AG04450 (cell line): ENCODE results near the gene SEPSECS. TPM values are rescaled to one million over a fixed set of nuclear protein-coding genes. Genes with fewer than 3 reads are reported as not detected.

ENCODE experiments used
- CTCF ChIA-PET: fragments of 300-600, 350-600 bp; formaldehyde crosslinking; extraction: SDS; loops from one replicate; lab custom pipeline; 2022; ENCODE audit warnings: antibody characterized with exemption, inconsistent platforms; lab: Charles Lee
- POLR2A ChIA-PET: fragments of 350-600 bp; formaldehyde crosslinking; extraction: SDS; loops from one replicate; lab custom pipeline; 2021; ENCODE audit warnings: antibody characterized with exemption, inconsistent platforms; lab: Yijun Ruan, JAX
- DNase-seq: peaks from one replicate; pipeline ENCODE4 v3.0.0-alpha.2; 2011; ENCODE audit warnings: low read depth, low spot score
- H3K27ac ChIP-seq: one replicate; pipeline ENCODE4 v1.5.1; 2012; ENCODE audit warnings: low read depth, low read length, control low read depth
- H3K27me3 ChIP-seq: one replicate; pipeline ENCODE4 v1.6.0; 2012; ENCODE audit warnings: low read length; ENCODE audit not compliant: control insufficient read depth, insufficient read depth
- H3K4me3 ChIP-seq: 2 replicates; pipeline ENCODE4 v1.5.1; 2011; ENCODE audit warnings: mild to moderate bottlenecking, low read depth, low read length, control low read depth
- H3K9me3 ChIP-seq: 2 replicates; pipeline ENCODE4 v1.5.1; 2012; ENCODE audit warnings: low read length; ENCODE audit not compliant: control insufficient read depth, insufficient read depth
- CTCF ChIP-seq: IDR thresholded peaks from 2 replicates; pipeline ENCODE4 v1.5.1; 2011; ENCODE audit warnings: low read depth, low read length, control low read depth, inconsistent platforms
- polyA plus RNA-seq: library from polyadenylated mRNA; depleted of rRNA; stranded (reverse); fragments of >200 nt; gene quantifications from 2 replicates; pipeline ENCODE4 v1.2.3, GENCODE V29; 2011

Gene SEPSECS
- polyA plus RNA-seq, 1 experiment = 6.2 TPM

GRCh38 chr4:25103418-25103817 is 56.8 kb downstream of the SEPSECS start:
- no peak for DNase-seq
- CTCF ChIA-PET = no interaction called here
- TF ChIP-seq CTCF = no peak
- Histone ChIP-seq H3K27me3 (peaks cover 27% of the 10 kb centered on the region), H3K4me3 (no peak overlapping the region), H3K9me3 (peaks cover 3% of the 10 kb centered on the region; the same call in 1 of the 2 replicates), H3K27ac (no peak overlapping the region)
- POLR2A ChIA-PET = interaction anchor here (0.6 kb wide), 1 partner anchor 9 kb away, joined by 3 read pairs; no protein-coding TSS in a partner anchor

GRCh38 chr4:25101836-25102235 is 58.4 kb downstream of the SEPSECS start:
- no peak for TF ChIP-seq CTCF
- Histone ChIP-seq H3K4me3 (no peak overlapping the region), H3K9me3 (peaks cover 3% of the 10 kb centered on the region; the same call in 1 of the 2 replicates), H3K27ac (no peak overlapping the region), H3K27me3 (peaks cover 20% of the 10 kb centered on the region)
- DNase-seq = no peak
- CTCF ChIA-PET = interaction anchor here (1.4 kb wide), 1 partner anchor 43 kb away, joined by 4 read pairs; no protein-coding TSS in a partner anchor
- POLR2A ChIA-PET = no interaction called here

GRCh38 chr4:25100710-25101109 is 59.5 kb downstream of the SEPSECS start:
- CTCF ChIA-PET = interaction anchor here (0.6 kb wide), 1 partner anchor 213 kb away, joined by 3 read pairs; no protein-coding TSS in a partner anchor
- H3K27ac ChIP-seq = no peak overlapping the region
- no peak for DNase-seq
- H3K9me3 ChIP-seq = peaks cover 6% of the 10 kb centered on the region
- TF ChIP-seq CTCF = no peak
- POLR2A ChIA-PET = no interaction called here
- no peak overlapping the region for H3K4me3 ChIP-seq
- H3K27me3 ChIP-seq = peaks cover 16% of the 10 kb centered on the region

GRCh38 chr4:25100021-25100555 is 60.2 kb downstream of the SEPSECS start:
- Histone ChIP-seq H3K27ac (no peak overlapping the region), H3K27me3 (peaks cover 10% of the 10 kb centered on the region), H3K4me3 (no peak overlapping the region), H3K9me3 (peaks cover 6% of the 10 kb centered on the region)
- ChIA-PET CTCF (interaction anchor here (0.6 to 0.9 kb wide), 3 partner anchors 213 to 674 kb away, joined by 3 to 6 read pairs (median 3); no protein-coding TSS in a partner anchor), POLR2A (no interaction called here)
- no peak for DNase-seq
- TF ChIP-seq CTCF = no peak
